Activated gamma-delta T cell treated with Interleukin-2 at 50 U/mL for 16 hours (primary cell): Measurements from ENCODE around the gene ZBED2.
"Not testable (repeated sequence)": the region's sequence is repeated elsewhere in the genome, so short reads cannot be mapped to it uniquely, and the experiment has no call there.

Source experiments
- DNase-seq: peaks from one replicate; pipeline ENCODE4 v3.0.0-alpha.2; 2020

The ZBED2 gene

GRCh38 chr3:111595232-111595631 is at the start of gene ZBED2:
Gene ZBED2 (minus strand): TSS chr3:111595346. CDS start chr3:111594201, 1,145 bp downstream.
- DNase-seq: no peak

GRCh38 chr3:111639316-111639715 is 44.2 kb upstream of the ZBED2 start:
- DNase-seq: no peak

DNA sequence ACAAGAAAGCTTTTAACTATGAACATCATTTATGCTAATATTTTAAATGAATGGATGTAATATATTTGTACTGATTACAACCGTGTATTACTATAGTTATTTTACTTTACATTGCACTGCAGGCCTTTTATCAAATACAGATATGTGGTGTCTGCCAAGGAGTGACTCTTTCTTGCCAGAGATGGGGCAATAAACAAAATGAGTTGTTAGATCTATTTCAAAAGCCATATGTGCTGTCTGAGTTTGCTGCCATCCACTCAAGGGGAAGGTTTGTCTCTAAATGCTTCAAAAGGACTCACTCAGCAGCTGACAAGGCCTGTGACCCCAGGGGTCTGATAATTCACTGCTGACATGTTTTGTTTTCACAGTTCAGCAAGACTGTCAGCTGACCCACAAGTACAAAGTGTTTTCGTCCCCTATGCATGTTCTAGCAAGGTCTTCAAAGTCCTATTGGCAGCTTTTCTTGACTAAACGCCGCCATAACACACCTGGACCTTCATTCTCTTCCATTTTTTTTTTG is 41.3 kb upstream of the ZBED2 start:
- DNase-seq: no peak

DNA sequence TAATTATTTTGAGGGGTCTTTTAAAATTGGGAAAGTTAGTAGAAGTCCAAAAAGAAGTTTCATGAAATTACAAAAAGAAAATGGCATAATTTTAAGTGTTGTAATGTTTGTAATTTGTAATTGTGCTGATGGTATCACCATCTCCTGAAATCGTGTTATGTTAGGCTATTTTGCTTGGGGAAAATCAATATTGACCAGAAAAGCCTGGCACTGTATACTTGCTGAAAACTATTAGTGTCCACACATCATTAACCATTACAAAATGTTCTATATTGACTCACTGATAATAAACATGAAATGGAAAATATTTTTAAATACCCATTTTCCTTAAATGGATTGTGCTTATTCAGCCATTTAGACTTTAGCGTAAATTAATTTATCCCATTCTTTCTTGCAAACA is 40.3 kb upstream of the ZBED2 start:
- DNase-seq: no peak

- not testable (repeated sequence) for DNase-seq
These were observed 35.5 kb upstream of the ZBED2 start for GRCh38 chr3:111630638-111631037.

- not testable (repeated sequence) for DNase-seq
These were observed 33.9 kb upstream of the ZBED2 start for GRCh38 chr3:111629018-111629417.

DNA sequence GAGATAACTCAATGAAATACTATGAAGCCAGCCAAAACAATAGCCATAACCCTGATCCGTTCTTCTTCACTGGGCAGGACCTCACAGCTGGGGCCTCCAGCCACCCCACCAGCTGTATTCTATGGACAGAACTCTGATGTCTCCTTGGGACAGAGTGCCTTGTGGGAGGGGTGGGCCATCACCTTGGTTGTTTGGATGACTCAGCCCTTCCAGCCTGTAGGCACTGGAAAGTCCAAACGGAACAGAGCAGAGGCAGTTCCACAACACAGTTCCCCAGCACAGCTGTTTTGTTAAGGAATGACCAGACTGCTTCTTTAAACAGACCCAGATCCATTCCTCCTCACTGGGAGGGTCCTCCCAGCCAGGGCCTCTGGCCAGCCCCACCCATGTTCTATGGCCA is 31.9 kb upstream of the ZBED2 start:
- DNase-seq: no peak

GRCh38 chr3:111621535-111621934 is 26.4 kb upstream of the ZBED2 start:
- no peak for DNase-seq

DNA sequence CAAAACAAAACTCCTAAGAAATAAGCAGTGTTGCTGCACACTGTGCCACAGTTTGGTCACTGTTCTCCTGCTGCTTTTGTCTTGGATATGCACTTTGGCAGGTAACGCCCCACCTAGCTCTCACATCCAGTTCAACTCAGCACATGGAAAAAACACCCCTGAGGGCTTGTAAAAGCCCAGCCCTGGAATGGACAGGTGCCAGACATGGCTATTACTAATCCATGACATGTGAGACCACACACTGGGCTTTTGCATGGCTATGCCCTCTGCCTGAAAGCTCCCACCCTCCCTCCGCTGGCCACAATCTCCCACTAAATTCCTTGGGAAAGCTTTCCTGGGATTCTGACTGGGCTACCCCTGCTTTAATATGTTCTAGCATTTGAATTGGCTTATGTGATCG is 24.7 kb upstream of the ZBED2 start:
- DNase-seq: no peak

DNA sequence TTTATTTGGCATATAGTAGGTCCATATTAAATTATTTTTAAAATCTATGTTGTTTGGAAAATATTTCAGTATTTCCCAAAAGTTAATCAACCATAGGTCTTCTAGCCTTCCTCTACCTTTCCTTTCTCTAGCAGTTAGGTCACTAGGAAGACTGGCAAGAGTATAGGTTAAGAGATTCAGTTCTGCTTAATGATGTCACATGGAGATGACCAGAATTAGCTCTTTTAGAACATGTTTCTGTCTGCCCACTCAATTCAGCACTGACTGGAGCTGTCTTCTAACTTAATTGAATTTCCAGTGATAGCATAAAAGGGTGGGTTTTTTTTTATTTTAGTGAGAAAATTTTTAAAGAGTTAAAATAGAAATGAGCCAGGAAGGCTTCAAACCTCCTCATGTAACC is 23.8 kb upstream of the ZBED2 start:
- no peak for DNase-seq

DNA sequence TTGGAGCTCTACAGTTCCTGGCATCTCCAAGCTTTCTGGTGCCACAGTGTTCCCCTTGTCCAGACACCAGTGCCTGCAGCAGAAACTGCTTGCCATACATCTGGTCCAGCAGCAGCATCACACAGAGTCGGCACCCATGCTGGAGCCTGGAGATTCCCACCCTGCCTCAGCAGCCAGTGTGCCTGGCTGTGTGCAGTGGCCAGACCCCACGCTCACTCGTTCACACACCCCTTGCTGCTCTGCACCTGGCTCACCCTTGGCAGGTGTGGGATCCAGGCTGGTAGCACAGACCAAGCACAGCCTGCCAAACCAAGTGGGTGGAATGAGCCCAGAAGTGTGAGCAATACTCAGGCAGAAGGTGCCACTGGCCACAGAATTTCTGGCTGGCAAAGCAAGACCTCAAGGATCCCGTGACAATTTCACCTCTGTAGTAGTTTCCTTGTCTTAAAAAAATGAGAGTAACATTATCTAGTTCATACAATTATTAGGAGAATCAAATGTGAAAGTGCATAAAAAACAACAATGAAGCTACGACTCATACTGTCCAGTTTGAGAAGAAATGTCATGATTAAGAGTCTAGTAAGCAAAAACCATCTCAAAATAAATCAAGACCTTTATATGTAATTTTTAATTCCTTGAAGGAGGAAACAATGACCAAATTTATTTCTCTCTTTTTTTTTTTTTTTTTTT is 22.9 kb upstream of the ZBED2 start:
- no peak for DNase-seq

DNA sequence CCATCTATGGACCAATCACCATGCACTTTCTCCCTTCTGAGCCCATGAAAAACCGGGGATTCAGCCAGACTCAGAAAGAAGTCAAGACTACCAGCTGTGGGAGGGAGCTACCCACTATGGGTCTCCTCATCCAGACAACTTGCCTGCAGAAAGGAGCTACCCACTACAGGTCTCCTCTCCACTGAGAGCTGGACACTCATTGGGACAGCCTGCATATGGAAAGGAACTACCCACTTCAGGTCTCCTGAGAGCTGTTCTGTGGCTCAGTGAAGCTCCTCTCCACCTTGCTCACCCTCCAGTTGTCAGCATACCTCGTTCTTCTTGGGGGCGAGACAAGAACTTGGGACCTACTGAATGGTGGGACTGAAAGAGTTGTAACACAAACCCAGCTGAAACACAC is 22.3 kb upstream of the ZBED2 start:
- DNase-seq: no peak

GRCh38 chr3:111616417-111617105 is 21.4 kb upstream of the ZBED2 start:
- peak; percentile 66 for DNase-seq

- DNase-seq: no peak
These were observed 20.7 kb upstream of the ZBED2 start for GRCh38 chr3:111615880-111616279.

DNA sequence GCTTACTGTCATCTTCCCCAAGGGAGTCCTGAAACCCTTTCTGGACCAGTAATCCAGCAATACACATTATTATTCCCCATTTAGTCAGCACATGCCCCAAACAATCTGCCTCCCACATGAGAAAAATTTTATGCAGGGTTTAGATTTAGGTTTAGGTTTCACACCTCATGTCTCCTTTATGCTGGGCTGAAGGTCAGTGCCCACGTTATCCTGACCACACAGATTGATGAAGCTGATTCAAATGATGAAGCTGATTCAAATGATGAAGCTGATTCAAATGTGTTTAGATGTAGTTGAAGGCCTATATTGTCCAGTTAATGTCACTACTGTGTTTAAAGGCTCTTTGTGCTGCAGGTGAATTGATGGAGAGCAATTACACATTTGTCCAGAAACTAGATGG is 18.1 kb upstream of the ZBED2 start:
- no peak for DNase-seq

- DNase-seq: no peak
These were observed 15.5 kb upstream of the ZBED2 start for GRCh38 chr3:111610612-111611054.

- DNase-seq: peak; percentile 33
These were observed 15.0 kb upstream of the ZBED2 start for GRCh38 chr3:111610189-111610588.

GRCh38 chr3:111609700-111610099 is 14.6 kb upstream of the ZBED2 start:
- no peak for DNase-seq

DNA sequence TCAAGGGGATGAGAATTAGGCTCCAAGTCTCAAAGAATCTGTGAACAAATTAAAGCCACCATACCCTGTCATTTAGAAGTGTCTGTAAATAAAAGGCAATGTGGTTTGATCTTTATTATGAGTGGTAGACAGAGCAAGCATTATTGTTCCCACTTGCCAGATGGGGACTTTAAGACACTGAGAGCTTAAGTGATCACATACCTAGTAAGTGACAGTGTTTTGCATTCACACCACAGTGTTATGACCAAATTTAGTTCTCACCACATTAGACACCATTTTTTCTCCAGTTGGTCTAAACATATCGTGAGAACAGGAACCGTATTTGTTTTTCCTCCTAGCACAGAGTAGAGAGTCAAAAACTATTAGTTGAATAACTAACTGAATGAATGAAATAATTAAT is 13.2 kb upstream of the ZBED2 start:
- DNase-seq: no peak

- DNase-seq: no peak
These were observed 12.2 kb upstream of the ZBED2 start for GRCh38 chr3:111607240-111607920.

DNA sequence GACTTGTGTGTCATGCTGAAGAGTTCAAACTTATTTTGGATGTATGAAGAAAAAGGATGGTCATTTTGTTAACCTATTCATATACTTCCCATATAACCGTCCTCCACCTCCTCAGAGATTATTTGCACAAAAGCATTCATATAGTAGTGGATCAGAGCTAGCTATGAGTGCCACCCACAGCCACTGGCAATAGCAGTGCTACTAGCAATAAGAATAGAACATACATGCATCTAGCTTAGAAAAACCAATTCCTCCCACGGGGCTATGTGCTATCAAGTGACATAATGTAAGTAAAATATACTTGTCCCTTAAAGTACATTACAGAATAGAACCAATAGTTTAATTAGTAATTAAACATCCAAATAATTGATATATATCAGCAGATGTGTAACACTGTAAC is 10.3 kb upstream of the ZBED2 start:
- no peak for DNase-seq

- DNase-seq: no peak
These were observed 9.9 kb upstream of the ZBED2 start for GRCh38 chr3:111605018-111605417.

- no peak for DNase-seq
These were observed 9.0 kb upstream of the ZBED2 start for GRCh38 chr3:111604119-111604518.

DNA sequence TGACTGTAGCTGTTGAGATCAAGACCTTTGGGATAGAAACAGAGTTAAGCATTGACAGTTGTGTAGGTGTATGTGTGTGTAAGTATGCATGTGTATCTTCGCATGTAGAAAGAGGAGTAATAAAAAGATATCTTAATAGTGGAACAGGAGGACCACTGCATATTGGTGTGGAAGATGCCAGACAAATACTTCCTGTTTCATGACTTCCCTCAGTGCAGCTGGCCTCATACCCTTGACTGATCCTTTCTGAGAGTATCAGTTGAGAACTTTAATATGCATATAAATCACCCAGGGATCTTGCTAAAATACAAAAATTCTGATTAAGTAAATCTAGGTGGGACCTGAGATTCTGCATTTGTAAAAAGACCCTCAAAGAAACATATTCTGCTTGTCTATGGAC is 8.5 kb upstream of the ZBED2 start:
- no peak for DNase-seq
